ENCODE data around the gene KIAA0513.

DNA sequence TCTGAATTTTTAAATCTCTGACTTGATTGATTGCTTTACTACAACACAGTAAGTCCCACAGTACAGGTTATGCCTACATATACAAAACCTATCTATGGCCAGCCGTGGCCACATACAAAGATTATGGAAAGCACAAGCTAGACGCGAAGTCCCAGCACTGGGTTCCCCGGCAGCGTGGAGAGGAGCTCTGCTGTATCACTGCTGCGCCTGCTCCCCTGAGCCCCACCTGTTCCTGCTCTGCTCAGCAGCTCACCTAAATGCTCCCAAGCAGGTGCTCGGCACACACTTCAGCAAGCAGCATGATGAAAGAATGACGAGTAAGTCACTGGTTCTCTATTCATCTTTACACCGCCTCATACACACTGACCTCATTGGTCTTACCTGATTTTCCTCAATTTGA is 36.8 kb upstream of the KIAA0513 start:
- TF ChIP-seq, protein P1, sequence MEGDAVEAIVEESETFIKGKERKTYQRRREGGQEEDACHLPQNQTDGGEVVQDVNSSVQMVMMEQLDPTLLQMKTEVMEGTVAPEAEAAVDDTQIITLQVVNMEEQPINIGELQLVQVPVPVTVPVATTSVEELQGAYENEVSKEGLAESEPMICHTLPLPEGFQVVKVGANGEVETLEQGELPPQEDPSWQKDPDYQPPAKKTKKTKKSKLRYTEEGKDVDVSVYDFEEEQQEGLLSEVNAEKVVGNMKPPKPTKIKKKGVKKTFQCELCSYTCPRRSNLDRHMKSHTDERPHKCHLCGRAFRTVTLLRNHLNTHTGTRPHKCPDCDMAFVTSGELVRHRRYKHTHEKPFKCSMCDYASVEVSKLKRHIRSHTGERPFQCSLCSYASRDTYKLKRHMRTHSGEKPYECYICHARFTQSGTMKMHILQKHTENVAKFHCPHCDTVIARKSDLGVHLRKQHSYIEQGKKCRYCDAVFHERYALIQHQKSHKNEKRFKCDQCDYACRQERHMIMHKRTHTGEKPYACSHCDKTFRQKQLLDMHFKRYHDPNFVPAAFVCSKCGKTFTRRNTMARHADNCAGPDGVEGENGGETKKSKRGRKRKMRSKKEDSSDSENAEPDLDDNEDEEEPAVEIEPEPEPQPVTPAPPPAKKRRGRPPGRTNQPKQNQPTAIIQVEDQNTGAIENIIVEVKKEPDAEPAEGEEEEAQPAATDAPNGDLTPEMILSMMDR (IDR thresholded peaks at IDR 0.05; ENCODE audit: insufficient read depth, low read length), result no peak
- TF ChIP-seq, protein P2, sequence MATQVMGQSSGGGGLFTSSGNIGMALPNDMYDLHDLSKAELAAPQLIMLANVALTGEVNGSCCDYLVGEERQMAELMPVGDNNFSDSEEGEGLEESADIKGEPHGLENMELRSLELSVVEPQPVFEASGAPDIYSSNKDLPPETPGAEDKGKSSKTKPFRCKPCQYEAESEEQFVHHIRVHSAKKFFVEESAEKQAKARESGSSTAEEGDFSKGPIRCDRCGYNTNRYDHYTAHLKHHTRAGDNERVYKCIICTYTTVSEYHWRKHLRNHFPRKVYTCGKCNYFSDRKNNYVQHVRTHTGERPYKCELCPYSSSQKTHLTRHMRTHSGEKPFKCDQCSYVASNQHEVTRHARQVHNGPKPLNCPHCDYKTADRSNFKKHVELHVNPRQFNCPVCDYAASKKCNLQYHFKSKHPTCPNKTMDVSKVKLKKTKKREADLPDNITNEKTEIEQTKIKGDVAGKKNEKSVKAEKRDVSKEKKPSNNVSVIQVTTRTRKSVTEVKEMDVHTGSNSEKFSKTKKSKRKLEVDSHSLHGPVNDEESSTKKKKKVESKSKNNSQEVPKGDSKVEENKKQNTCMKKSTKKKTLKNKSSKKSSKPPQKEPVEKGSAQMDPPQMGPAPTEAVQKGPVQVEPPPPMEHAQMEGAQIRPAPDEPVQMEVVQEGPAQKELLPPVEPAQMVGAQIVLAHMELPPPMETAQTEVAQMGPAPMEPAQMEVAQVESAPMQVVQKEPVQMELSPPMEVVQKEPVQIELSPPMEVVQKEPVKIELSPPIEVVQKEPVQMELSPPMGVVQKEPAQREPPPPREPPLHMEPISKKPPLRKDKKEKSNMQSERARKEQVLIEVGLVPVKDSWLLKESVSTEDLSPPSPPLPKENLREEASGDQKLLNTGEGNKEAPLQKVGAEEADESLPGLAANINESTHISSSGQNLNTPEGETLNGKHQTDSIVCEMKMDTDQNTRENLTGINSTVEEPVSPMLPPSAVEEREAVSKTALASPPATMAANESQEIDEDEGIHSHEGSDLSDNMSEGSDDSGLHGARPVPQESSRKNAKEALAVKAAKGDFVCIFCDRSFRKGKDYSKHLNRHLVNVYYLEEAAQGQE (IDR thresholded peaks at IDR 0.05; ENCODE audit: insufficient replicate concordance, low read depth), result no peak
- no peak for TF ChIP-seq POLR2AphosphoS5 (IDR thresholded peaks at IDR 0.05; ENCODE audit: low read depth)
- no peak for TF ChIP-seq GABPA (IDR thresholded peaks at IDR 0.05; ENCODE audit: low read depth)
- TF ChIP-seq SPI1 (IDR thresholded peaks at IDR 0.05; ENCODE audit: borderline replicate concordance, low read depth), result no peak
